PC-9 (cell line): ENCODE data around the gene IFNAR2. TPM values are rescaled to one million over a fixed set of nuclear protein-coding genes. Genes with fewer than 3 reads are reported as not detected.
A peak's percentile ranks its signal among the peaks of the same experiment; 100 is the strongest.

Source experiments
- BruUV-seq: library from RNA; stranded (reverse); fragments of 400-500 nt; replicated peaks from 2 replicates; lab custom pipeline; 2021; lab: Mats Ljungman, UMichigan
- CTCF ChIA-PET: fragments of 300-600 bp; sonication (Branson Sonifier 250); formaldehyde crosslinking; loops from one replicate; lab custom pipeline; 2022; ENCODE audit warnings: antibody characterized with exemption; lab: Charles Lee
- POLR2A ChIA-PET: fragments of 300-600 bp; sonication (Branson Sonifier 250); formaldehyde crosslinking; loops from one replicate; lab custom pipeline; 2022; ENCODE audit warnings: antibody characterized with exemption; ENCODE audit not compliant: unreplicated experiment; lab: Charles Lee
- DNase-seq, 2 experiments: peaks; one replicate each; pipeline versions ENCODE4 v3.0.0 to v3.0.0-alpha.2; 2015 to 2022; ENCODE audit warnings: mixed read lengths in 1 of 2
- H2AFZ ChIP-seq: fragments of 200-600 bp; sonication (generic); 2 replicates; pipeline ENCODE4 v1.8.1; 2017; ENCODE audit warnings: antibody characterized with exemption
- H3F3A ChIP-seq: fragments of 200-600 bp; sonication (generic); 2 replicates; pipeline ENCODE4 v1.8.1; 2017; ENCODE audit warnings: antibody characterized with exemption, mild to moderate bottlenecking, low read depth; ENCODE audit not compliant: insufficient read depth
- H3K27ac ChIP-seq: fragments of 200-600 bp; sonication (generic); 2 replicates; pipeline ENCODE4 v1.6.1; 2016; ENCODE audit warnings: mixed run types
- H3K27me3 ChIP-seq: fragments of 200-600 bp; sonication (generic); 2 replicates; pipeline ENCODE4 v1.6.1; 2016; ENCODE audit warnings: low read depth, mixed run types; ENCODE audit not compliant: insufficient read depth
- H3K36me3 ChIP-seq: fragments of 200-600 bp; sonication (generic); 2 replicates; pipeline ENCODE4 v1.6.1; 2016; ENCODE audit warnings: low read depth, mixed run types
- H3K4me1 ChIP-seq: fragments of 200-600 bp; sonication (generic); replicated peaks from 2 replicates; pipeline ENCODE4 v1.6.1; 2016; ENCODE audit warnings: mixed run types; ENCODE audit not compliant: insufficient read depth
- H3K4me2 ChIP-seq: fragments of 200-600 bp; sonication (generic); 2 replicates; pipeline ENCODE4 v1.6.1; 2017; ENCODE audit warnings: mixed run types
- H3K4me3 ChIP-seq: fragments of 200-600 bp; sonication (generic); 2 replicates; pipeline ENCODE4 v1.6.1; 2016; ENCODE audit warnings: mixed run types
- H3K79me2 ChIP-seq: fragments of 200-600 bp; sonication (generic); 2 replicates; pipeline ENCODE4 v1.6.1; 2017; ENCODE audit warnings: low read depth, mixed run types
- H3K9me2 ChIP-seq: fragments of 200-600 bp; sonication (generic); 2 replicates; pipeline ENCODE4 v1.8.1; 2017; ENCODE audit warnings: mild to moderate bottlenecking; ENCODE audit not compliant: insufficient read depth
- H3K9me3 ChIP-seq: fragments of 200-600 bp; sonication (generic); 2 replicates; pipeline ENCODE4 v1.8.1; 2016; ENCODE audit warnings: low read depth; ENCODE audit not compliant: insufficient read depth
- H4K20me1 ChIP-seq: fragments of 200-600 bp; sonication (generic); 2 replicates; pipeline ENCODE4 v1.8.1; 2017; ENCODE audit not compliant: insufficient read depth
- EZH2 ChIP-seq: fragments of 200-600 bp; sonication (generic); IDR thresholded peaks from 2 replicates; pipeline ENCODE4 v1.8.0; 2017; ENCODE audit warnings: antibody characterized with exemption, low read depth
- intact Hi-C: fragments of 100-400 bp; cut with micrococcal nuclease; formaldehyde crosslinking; loops from one replicate; pipeline ENCODE4 v1.10.0; 2022; ENCODE audit not compliant: unreplicated experiment
- total RNA-seq: library from RNA; stranded (reverse); gene quantifications from 2 replicates; pipeline ENCODE4 v1.2.3, GENCODE V29; 2021
- TF ChIP-seq, protein P1 (sequence below): fragments of 200-600 bp; sonication (generic); conservative IDR thresholded peaks from 2 replicates; pipeline ENCODE4 v1.6.1; 2017; ENCODE audit warnings: mixed run types, antibody characterized with exemption, mild to moderate bottlenecking, moderate library complexity

IFNAR2 gene
- total RNA-seq, 1 experiment from 2014 or later, result 10.3 TPM

DNA sequence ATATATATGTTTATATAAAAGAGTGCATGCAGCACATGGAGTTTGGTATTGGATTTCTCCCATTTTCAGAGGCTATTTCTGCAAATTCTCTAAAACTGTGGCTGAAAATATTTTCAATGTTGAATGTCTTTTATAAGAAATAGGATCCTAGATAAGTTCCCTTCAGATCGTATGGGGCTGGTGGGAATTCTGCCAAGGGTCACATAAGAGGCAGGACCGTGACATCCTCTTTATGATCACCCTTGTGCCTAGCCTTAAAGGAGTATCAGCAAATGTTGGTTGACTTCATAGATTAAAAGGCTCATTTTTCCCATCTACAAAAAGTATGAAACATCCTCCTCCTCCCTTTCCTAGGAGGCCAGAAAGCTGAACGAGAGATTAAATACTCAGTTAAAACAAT is 1.3 kb upstream of the IFNAR2 start:
- Histone ChIP-seq H3F3A (peaks cover 18% of the 10 kb centered on the region), H3K27me3 (no peaks in the 10 kb centered on the region), H3K36me3 (no peaks in the 10 kb centered on the region), H3K27ac (no peak overlapping the region), H3K4me2 (no peak overlapping the region), H2AFZ (no peak overlapping the region), H4K20me1 (no peaks in the 10 kb centered on the region), H3K4me3 (no peak overlapping the region), H3K79me2 (peaks cover 5% of the 10 kb centered on the region; the same call in 1 of the 2 replicates), H3K9me3 (no peaks in the 10 kb centered on the region), H3K9me2 (no peaks in the 10 kb centered on the region), H3K4me1 (peaks cover 23% of the 10 kb centered on the region)
- intact Hi-C loops, result no loop called here
- no peak for DNase-seq
- ChIA-PET CTCF (no interaction called here), POLR2A (no interaction called here)
- no TSS peak for BruUV-seq
- no peak for TF ChIP-seq EZH2
- TF ChIP-seq, protein P1, sequence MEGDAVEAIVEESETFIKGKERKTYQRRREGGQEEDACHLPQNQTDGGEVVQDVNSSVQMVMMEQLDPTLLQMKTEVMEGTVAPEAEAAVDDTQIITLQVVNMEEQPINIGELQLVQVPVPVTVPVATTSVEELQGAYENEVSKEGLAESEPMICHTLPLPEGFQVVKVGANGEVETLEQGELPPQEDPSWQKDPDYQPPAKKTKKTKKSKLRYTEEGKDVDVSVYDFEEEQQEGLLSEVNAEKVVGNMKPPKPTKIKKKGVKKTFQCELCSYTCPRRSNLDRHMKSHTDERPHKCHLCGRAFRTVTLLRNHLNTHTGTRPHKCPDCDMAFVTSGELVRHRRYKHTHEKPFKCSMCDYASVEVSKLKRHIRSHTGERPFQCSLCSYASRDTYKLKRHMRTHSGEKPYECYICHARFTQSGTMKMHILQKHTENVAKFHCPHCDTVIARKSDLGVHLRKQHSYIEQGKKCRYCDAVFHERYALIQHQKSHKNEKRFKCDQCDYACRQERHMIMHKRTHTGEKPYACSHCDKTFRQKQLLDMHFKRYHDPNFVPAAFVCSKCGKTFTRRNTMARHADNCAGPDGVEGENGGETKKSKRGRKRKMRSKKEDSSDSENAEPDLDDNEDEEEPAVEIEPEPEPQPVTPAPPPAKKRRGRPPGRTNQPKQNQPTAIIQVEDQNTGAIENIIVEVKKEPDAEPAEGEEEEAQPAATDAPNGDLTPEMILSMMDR, result no peak

DNA sequence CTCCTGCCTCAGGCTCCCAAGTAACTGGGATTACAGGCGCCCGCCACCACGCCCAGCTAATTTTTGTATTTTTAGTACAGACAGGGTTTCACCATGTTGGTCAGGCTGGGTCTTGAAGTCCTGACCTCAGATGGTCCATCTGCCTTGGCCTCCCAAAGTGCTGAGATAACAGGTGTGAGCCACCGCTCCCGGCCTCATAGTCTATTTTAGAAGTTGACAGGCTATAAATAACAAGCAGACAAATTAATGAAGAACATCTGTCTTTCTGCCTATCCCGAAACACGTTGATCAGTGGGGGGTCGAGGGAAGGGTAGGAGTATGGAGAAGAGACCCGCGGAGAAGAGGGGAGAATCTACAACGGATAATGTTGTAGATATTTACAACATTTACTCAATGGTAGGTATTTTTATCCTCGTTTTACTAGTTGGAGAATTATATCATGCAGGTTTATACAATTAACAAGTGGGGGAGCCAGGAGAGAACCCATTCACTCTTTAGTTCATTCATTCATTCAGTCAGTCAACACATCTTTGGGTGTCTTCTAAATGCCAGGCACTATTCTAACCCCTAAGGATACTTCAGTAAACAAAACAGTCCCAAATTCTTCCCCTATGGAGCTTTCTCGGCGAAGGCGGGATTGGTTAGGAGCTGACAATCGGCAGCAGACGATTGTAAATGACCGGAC is 497 bp upstream of the IFNAR2 start:
- no peaks in the 10 kb centered on the region for H3K27me3 ChIP-seq
- H3K79me2 ChIP-seq, result peaks cover 5% of the 10 kb centered on the region; the same call in 1 of the 2 replicates
- peak overlapping the region; percentile 81 for H3K4me2 ChIP-seq
- TF ChIP-seq EZH2, result no peak
- TF ChIP-seq, protein P1, result no peak
- BruUV-seq, result no TSS peak
- no peaks in the 10 kb centered on the region for H3K9me2 ChIP-seq
- intact Hi-C loops, result no loop called here
- no peaks in the 10 kb centered on the region for H4K20me1 ChIP-seq
- H3F3A ChIP-seq, result peaks cover 18% of the 10 kb centered on the region
- CTCF ChIA-PET, result no interaction called here
- no peaks in the 10 kb centered on the region for H3K9me3 ChIP-seq
- H3K27ac ChIP-seq, result no peak overlapping the region
- no peak for DNase-seq
- H3K4me3 ChIP-seq, result peak overlapping the region; percentile 48; the same call in 1 of the 2 replicates
- H2AFZ ChIP-seq, result peak overlapping the region; percentile 74; the same call in 1 of the 2 replicates
- H3K36me3 ChIP-seq, result no peaks in the 10 kb centered on the region
- peaks cover 23% of the 10 kb centered on the region for H3K4me1 ChIP-seq
- POLR2A ChIA-PET, result no interaction called here

DNA sequence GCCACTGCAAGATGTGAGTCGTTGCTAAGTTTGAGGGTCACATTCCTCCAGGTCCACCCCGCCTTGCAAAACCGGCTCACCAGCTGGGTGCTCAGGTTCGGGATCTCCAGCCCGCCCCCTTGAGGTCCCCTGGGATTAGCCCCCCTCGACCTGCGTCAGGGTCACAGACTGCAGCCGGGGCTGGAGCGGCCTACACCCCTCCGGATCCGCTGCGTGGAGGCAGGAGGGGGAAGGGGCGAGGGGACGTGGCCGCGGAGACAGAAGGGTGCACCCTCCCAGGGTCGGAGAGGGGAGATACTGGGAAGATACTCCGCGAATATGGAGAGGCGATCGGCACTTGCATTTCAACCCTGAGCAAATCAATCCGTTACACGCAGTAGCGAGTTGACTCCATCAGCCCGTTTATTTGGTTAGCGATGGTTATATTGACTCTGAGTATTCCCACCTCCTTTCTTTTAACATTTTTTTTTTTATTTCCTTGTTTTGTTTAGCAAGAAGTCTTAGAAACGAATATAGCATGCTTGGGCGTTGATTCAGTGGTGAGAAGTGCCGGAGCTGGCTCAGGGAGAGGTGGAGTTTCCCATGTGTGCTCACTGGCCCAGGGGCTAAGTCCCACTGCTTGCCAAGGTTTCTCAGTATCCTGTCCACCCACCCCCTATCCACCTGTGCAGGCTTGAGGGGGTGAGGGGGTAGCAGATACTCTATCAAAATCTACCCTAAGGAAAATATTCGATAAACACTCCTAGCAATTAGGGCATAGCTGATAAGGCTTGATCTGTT is 997 bp downstream of the IFNAR2 start:
- peaks cover 23% of the 10 kb centered on the region for H3K4me1 ChIP-seq
- H3K4me3 ChIP-seq, result peak overlapping the region; percentile 79
- no peaks in the 10 kb centered on the region for H3K9me2 ChIP-seq
- H3K27me3 ChIP-seq, result no peaks in the 10 kb centered on the region
- peak; percentile 40 to 84 for DNase-seq
- peak overlapping the region; percentile 88 for H3K4me2 ChIP-seq
- no TSS peak for BruUV-seq
- H3K79me2 ChIP-seq, result peaks cover 5% of the 10 kb centered on the region; the same call in 1 of the 2 replicates
- H3K27ac ChIP-seq, result peak overlapping the region; percentile 36; the same call in 1 of the 2 replicates
- POLR2A ChIA-PET, result no interaction called here
- peak overlapping the region; percentile 89 for H2AFZ ChIP-seq
- no peaks in the 10 kb centered on the region for H3K36me3 ChIP-seq
- CTCF ChIA-PET, result no interaction called here
- H3K9me3 ChIP-seq, result no peaks in the 10 kb centered on the region
- intact Hi-C loops, result no loop called here
- TF ChIP-seq, protein P1, result no peak; the same call in 1 of the 2 replicates
- no peak for TF ChIP-seq EZH2
- H4K20me1 ChIP-seq, result no peaks in the 10 kb centered on the region
- peaks cover 18% of the 10 kb centered on the region for H3F3A ChIP-seq
